Right renal pelvis (tissue), 4 donors: ENCODE results near the gene CMTR1. TPM values are rescaled to one million over a fixed set of nuclear protein-coding genes. Genes with fewer than 3 reads are reported as not detected.

Experiments
- DNase-seq, 4 donors: peaks; one replicate each; pipeline ENCODE4 v3.0.0-alpha.2; 2013; ENCODE audit warnings: low read depth in 4 of 4, low spot score in 3 of 4, missing footprints in 1 of 4
- polyA plus RNA-seq, 4 donors: library from polyadenylated mRNA; unstranded; fragments of 120-200 nt; gene quantifications; one replicate each; pipeline ENCODE4 v1.2.1, GENCODE V29; 2013; ENCODE audit not compliant: insufficient read length in 4 of 4

Gene CMTR1
- polyA plus RNA-seq, 4 donors, result 43.5 to 49.3 (median 46.5) TPM

GRCh38 chr6:37477191-37477590 lies 44.2 kb downstream of the CMTR1 start:
- DNase-seq, result no peak

GRCh38 chr6:37477656-37478435 lies 44.8 kb downstream of the CMTR1 start:
- no peak for DNase-seq

GRCh38 chr6:37478827-37479226 lies 45.8 kb downstream of the CMTR1 start:
- DNase-seq, result no peak

GRCh38 chr6:37479266-37479854 lies 46.3 kb downstream of the CMTR1 start:
- no peak for DNase-seq

- DNase-seq, result no peak
Measured at GRCh38 chr6:37480118-37480736, 47.2 kb downstream of the CMTR1 start.

GRCh38 chr6:37480951-37481534 lies 48.0 kb downstream of the CMTR1 start:
- DNase-seq, result no peak

GRCh38 chr6:37481711-37482605 lies 48.9 kb downstream of the CMTR1 start:
- DNase-seq, result peak in 2 of 4 donors; percentile 54 to 62

GRCh38 chr6:37482606-37483251 lies 49.7 kb downstream of the CMTR1 start:
- DNase-seq, result no peak

- no peak for DNase-seq
Measured at GRCh38 chr6:37483252-37483901, 50.4 kb downstream of the CMTR1 start.

GRCh38 chr6:37483917-37484785 lies 51.1 kb downstream of the CMTR1 start:
- peak in 1 of 4 donors; percentile 44 for DNase-seq

- DNase-seq, result no peak
Measured at GRCh38 chr6:37484786-37485170, 51.8 kb downstream of the CMTR1 start.

GRCh38 chr6:37485291-37485702 lies 52.3 kb downstream of the CMTR1 start:
- DNase-seq, result no peak

- no peak for DNase-seq
Measured at GRCh38 chr6:37486121-37486839, 53.3 kb downstream of the CMTR1 start.

- DNase-seq, result no peak
Measured at GRCh38 chr6:37487591-37488380, 54.8 kb downstream of the CMTR1 start.

- no peak for DNase-seq
Measured at GRCh38 chr6:37488476-37488875, 55.5 kb downstream of the CMTR1 start.

- no peak for DNase-seq
Measured at GRCh38 chr6:37489697-37490336, 56.8 kb downstream of the CMTR1 start.
